HFFc6 (cell line): ENCODE data around the gene NDUFV2. TPM values are rescaled to one million over a fixed set of nuclear protein-coding genes. Genes with fewer than 3 reads are reported as not detected.
A peak's percentile ranks its signal among the peaks of the same experiment; 100 is the strongest.
"Not testable (repeated sequence)": the region's sequence is repeated elsewhere in the genome, so short reads cannot be mapped to it uniquely, and the experiment has no call there.

Experiments
- DNase-seq: peaks from one replicate; pipeline ENCODE4 v3.0.0-alpha.2; 2018
- H3K27ac Mint-ChIP-seq: 2 replicates; pipeline ENCODE4 v1.8.0; 2020; ENCODE audit warnings: mild to moderate bottlenecking, mixed read lengths
- H3K27me3 Mint-ChIP-seq: 2 replicates; pipeline ENCODE4 v1.8.0; 2021; ENCODE audit warnings: mild to moderate bottlenecking, moderate library complexity, mixed read lengths; ENCODE audit not compliant: insufficient read depth
- H3K36me3 Mint-ChIP-seq: 2 replicates; pipeline ENCODE4 v1.8.0; 2021; ENCODE audit warnings: low read depth, mixed read lengths
- H3K4me1 Mint-ChIP-seq: 2 replicates; pipeline ENCODE4 v1.8.0; 2020; ENCODE audit warnings: low read depth, mixed read lengths
- H3K4me3 Mint-ChIP-seq: 2 replicates; pipeline ENCODE4 v1.8.0; 2020; ENCODE audit warnings: mild to moderate bottlenecking, moderate library complexity, mixed read lengths
- H3K9me3 Mint-ChIP-seq: 2 replicates; pipeline ENCODE4 v1.8.0; 2020; ENCODE audit warnings: mild to moderate bottlenecking, mixed read lengths
- total RNA-seq, 6 experiments: library from RNA; stranded (reverse); fragmentation: NEBNext Ultra II Directional; extraction: Animal tissue kit (Norgen Biotek cat#: 25700); gene quantifications; 2 replicates in 1 of 6; 3 replicates in 5 of 6; pipeline ENCODE4 v1.2.3, GENCODE V29; 2021
- TF ChIP-seq, protein P1 (sequence below): fragments of 200-600 bp; sonication (generic); IDR thresholded peaks from 2 replicates; pipeline ENCODE4 v1.5.0; 2021; ENCODE audit warnings: antibody characterized with exemption, mild to moderate bottlenecking

The NDUFV2 gene
- total RNA-seq, 6 experiments from 2014 or later, result 157 to 198 (median 184) TPM

DNA sequence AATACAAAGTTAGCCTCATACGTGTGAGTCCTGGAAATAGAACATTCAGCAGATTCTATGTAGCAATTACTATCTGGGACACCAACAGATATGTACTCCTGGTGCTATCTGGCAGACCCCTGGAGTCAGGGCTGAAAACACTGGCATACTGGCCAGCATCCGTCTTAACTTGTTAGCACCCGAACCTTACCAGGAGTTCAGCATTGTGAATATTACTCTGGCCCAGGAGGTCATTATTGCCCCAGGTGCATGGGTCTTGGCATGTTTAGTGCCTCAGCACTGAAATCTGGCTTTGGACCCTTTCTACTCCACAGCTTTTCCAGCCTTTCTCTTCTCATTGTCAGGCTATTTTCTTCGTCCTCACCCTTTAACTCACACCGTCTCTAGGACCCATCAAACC, 11.9 kb upstream of the NDUFV2 start:
- TF ChIP-seq, protein P1, sequence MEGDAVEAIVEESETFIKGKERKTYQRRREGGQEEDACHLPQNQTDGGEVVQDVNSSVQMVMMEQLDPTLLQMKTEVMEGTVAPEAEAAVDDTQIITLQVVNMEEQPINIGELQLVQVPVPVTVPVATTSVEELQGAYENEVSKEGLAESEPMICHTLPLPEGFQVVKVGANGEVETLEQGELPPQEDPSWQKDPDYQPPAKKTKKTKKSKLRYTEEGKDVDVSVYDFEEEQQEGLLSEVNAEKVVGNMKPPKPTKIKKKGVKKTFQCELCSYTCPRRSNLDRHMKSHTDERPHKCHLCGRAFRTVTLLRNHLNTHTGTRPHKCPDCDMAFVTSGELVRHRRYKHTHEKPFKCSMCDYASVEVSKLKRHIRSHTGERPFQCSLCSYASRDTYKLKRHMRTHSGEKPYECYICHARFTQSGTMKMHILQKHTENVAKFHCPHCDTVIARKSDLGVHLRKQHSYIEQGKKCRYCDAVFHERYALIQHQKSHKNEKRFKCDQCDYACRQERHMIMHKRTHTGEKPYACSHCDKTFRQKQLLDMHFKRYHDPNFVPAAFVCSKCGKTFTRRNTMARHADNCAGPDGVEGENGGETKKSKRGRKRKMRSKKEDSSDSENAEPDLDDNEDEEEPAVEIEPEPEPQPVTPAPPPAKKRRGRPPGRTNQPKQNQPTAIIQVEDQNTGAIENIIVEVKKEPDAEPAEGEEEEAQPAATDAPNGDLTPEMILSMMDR, result no peak
- no peak overlapping the region for H3K4me3 Mint-ChIP-seq
- no peak for DNase-seq
- H3K27me3 Mint-ChIP-seq, result no peaks in the 10 kb centered on the region; the same call in none of the 2 replicates
- peaks cover 32% of the 10 kb centered on the region for H3K4me1 Mint-ChIP-seq
- no peaks in the 10 kb centered on the region for H3K36me3 Mint-ChIP-seq
- H3K27ac Mint-ChIP-seq, result no peak overlapping the region
- no peaks in the 10 kb centered on the region for H3K9me3 Mint-ChIP-seq

DNA sequence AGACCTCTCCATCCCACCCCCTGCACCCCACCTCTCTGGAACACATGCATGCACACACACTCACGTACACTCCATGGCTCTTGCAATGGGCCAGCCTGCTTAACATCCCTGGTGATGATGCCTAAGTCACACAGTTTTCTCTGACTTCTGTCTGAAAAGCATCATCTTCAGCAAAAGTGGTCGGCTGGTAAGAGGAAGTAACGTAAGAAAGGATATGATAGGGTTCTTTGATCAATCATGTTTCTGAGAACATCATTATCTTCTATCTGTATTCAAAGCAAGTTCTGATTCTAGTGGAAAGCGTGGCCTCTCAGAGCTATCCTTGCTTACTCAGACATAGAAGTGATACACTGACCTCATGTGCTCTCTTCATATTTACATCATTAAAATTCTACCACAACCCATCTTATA, 11.4 kb upstream of the NDUFV2 start:
- Mint-ChIP-seq H3K4me3 (no peak overlapping the region), H3K4me1 (peaks cover 37% of the 10 kb centered on the region), H3K36me3 (no peaks in the 10 kb centered on the region), H3K9me3 (no peaks in the 10 kb centered on the region), H3K27me3 (no peaks in the 10 kb centered on the region; the same call in none of the 2 replicates), H3K27ac (no peak overlapping the region)
- no peak for DNase-seq
- TF ChIP-seq, protein P1, result no peak

DNA sequence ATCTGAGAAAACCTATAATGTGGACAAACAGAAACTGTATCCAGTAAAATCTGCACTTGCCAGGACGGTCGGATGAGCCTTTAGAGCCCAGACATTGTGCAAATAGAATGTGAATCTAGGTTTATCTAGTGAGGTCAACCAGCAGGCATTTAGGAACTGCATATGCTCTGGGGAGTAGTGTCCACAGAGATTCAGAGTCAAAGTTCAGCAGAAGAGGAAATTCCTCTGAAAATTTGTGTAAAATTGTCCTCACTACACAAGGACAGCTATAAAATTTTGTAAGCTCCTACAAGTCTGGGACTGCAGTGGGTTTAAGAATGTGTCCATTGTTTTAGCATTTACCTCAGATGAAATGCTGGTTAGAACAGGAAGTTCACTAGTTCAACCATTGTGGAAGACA, 9.8 kb upstream of the NDUFV2 start:
- Mint-ChIP-seq H3K27me3 (no peaks in the 10 kb centered on the region; the same call in none of the 2 replicates), H3K36me3 (no peaks in the 10 kb centered on the region), H3K4me1 (peaks cover 46% of the 10 kb centered on the region), H3K9me3 (no peaks in the 10 kb centered on the region), H3K27ac (0 out of 2 replicates have a peak overlapping the region, but pooled peaks have one; percentile 97), H3K4me3 (no peak overlapping the region)
- DNase-seq, result no peak
- TF ChIP-seq, protein P1, result no peak

DNA sequence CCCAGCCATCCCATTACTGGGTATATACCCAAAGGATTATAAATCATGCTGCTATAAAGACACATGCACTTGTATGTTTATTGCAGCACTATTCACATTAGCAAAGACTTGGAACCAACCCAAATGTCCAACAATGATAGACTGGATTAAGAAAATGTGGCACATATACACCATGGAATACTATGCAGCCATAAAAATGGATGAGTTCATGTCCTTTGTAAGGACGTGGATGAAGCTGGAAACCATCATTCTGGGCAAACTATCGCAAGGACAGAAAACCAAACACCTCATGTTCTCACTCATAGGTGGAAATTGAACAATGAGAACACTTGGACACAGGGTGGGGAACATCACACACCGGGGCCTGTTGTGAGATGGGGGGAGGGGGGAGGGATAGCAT, 9.4 kb upstream of the NDUFV2 start:
- not testable (repeated sequence) for DNase-seq, H3K27me3 Mint-ChIP-seq, H3K4me3 Mint-ChIP-seq, H3K36me3 Mint-ChIP-seq, H3K9me3 Mint-ChIP-seq
- Mint-ChIP-seq H3K4me1 (peaks cover 47% of the 10 kb centered on the region), H3K27ac (peak overlapping the region; percentile 97)

DNA sequence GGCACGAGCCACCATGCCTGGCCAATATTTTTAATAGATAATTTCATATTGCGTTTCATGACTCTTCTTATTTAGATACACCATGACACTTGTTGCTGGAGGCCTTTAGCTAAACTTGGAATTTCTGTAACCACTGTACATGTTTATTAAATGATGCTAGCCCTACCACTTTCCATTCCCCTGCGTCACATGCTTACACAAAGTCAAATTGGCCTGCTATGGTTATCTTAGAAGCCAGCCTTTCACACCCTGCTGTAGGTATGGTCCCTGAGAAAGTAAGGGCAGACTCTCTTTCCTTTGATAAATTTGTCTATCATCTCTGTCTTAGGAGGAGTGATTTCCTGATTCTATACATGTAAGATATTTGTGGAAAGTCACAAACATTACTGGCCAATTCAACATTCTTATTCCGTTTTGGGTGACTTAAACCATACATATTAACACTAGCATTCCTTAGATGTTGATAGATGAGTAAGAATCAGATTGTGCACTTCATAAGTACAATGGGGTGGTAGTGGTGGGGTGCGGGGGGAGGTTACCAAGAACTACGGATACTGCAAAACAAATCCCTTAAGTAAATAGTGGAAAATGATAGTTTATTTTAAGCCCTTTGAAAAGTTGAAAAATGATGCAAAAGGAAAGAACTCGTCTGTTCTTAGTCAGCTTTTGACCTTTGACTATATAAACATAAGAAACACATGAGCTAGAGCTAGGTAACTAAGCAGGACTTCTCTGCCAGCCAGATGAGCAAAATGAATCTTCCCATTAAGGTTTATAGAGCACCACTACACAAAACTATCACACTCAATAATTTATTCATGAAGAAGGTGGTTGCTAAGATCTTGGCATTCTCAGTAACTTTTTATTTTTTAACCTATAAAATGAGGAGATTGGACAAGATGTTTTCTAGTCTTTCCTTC, 7.9 kb upstream of the NDUFV2 start:
- Mint-ChIP-seq H3K9me3 (no peaks in the 10 kb centered on the region), H3K4me1 (peaks cover 47% of the 10 kb centered on the region), H3K27ac (peak overlapping the region; percentile 97), H3K36me3 (no peaks in the 10 kb centered on the region), H3K27me3 (no peaks in the 10 kb centered on the region; the same call in none of the 2 replicates), H3K4me3 (peak overlapping the region; percentile 64)
- TF ChIP-seq, protein P1, result no peak
- DNase-seq, result peak; percentile 91
